WTC11 (cell line): Measurements from ENCODE around the gene KCTD1. TPM values are rescaled to one million over a fixed set of nuclear protein-coding genes. Genes with fewer than 3 reads are reported as not detected.

ENCODE experiments used
- ATAC-seq: fragments of 200-7000 bp; cut with Tn5 transposase; 2 replicates; pipeline ENCODE4 v1.10.0; 2021; ENCODE audit warnings: mild to moderate bottlenecking, moderate library complexity
- CTCF ChIA-PET: fragments of 300-600 bp; sonication (Branson Sonifier 250); formaldehyde crosslinking; loops from one replicate; lab custom pipeline; 2021; ENCODE audit warnings: antibody characterized with exemption; lab: Charles Lee
- POLR2A ChIA-PET: fragments of 350-600 bp; sonication (Branson Sonifier 250); formaldehyde crosslinking; loops from one replicate; lab custom pipeline; 2021; ENCODE audit warnings: antibody characterized with exemption; lab: Charles Lee
- DNase-seq: peaks from one replicate; pipeline ENCODE4 v3.0.0; 2021; ENCODE audit warnings: low spot score
- H3K27ac Mint-ChIP-seq: 2 replicates; pipeline ENCODE4 v1.8.0; 2021; ENCODE audit warnings: mixed read lengths
- H3K27me3 Mint-ChIP-seq: 2 replicates; pipeline ENCODE4 v1.8.0; 2021; ENCODE audit warnings: low read depth, mild to moderate bottlenecking, moderate library complexity, mixed read lengths
- H3K36me3 Mint-ChIP-seq: 2 replicates; pipeline ENCODE4 v1.8.0; 2021; ENCODE audit warnings: mixed read lengths
- H3K4me1 Mint-ChIP-seq: 2 replicates; pipeline ENCODE4 v1.8.0; 2022; ENCODE audit warnings: mixed read lengths
- H3K4me3 Mint-ChIP-seq: 2 replicates; pipeline ENCODE4 v1.8.0; 2021; ENCODE audit warnings: mild to moderate bottlenecking, moderate library complexity, mixed read lengths
- H3K9me3 Mint-ChIP-seq: 2 replicates; pipeline ENCODE4 v1.8.0; 2021; ENCODE audit warnings: mixed read lengths
- ETV6 ChIP-seq: sonication (generic); formaldehyde crosslinking; IDR thresholded peaks from 2 replicates; pipeline ENCODE4 v1.8.1; 2022; ENCODE audit warnings: mild to moderate bottlenecking, missing genetic modification reagents
- GTF2I ChIP-seq: fragments of 250-450 bp; sonication (Bioruptor Pico); conservative IDR thresholded peaks from 2 replicates; pipeline ENCODE4 v1.4.0; 2021; ENCODE audit warnings: mild to moderate bottlenecking
- MAX ChIP-seq: sonication (generic); formaldehyde crosslinking; IDR thresholded peaks from 2 replicates; pipeline ENCODE4 v1.8.0; 2022; ENCODE audit warnings: mild to moderate bottlenecking, missing genetic modification reagents
- PRDM15 ChIP-seq: sonication (generic); formaldehyde crosslinking; IDR thresholded peaks from 2 replicates; pipeline ENCODE4 v1.8.0; 2022; ENCODE audit warnings: missing genetic modification reagents
- PRRX2 ChIP-seq: fragments of 250-450 bp; sonication (Bioruptor Pico); IDR thresholded peaks from 2 replicates; pipeline ENCODE4 v1.8.0; 2021; ENCODE audit warnings: mild to moderate bottlenecking
- TEAD1 ChIP-seq: sonication (generic); formaldehyde crosslinking; IDR thresholded peaks from 2 replicates; pipeline ENCODE4 v1.8.0; 2022; ENCODE audit warnings: mild to moderate bottlenecking, missing genetic modification reagents
- TEAD4 ChIP-seq: sonication (generic); formaldehyde crosslinking; IDR thresholded peaks from 2 replicates; pipeline ENCODE4 v1.8.0; 2022; ENCODE audit warnings: mild to moderate bottlenecking, missing genetic modification reagents
- TP53 ChIP-seq: sonication (generic); formaldehyde crosslinking; IDR thresholded peaks from 2 replicates; pipeline ENCODE4 v1.8.1; 2023; ENCODE audit warnings: mild to moderate bottlenecking, missing genetic modification reagents
- ZNF532 ChIP-seq: fragments of 250-450 bp; sonication (Bioruptor Pico); IDR thresholded peaks from 2 replicates; pipeline ENCODE4 v1.9.0; 2021; ENCODE audit warnings: mild to moderate bottlenecking, borderline replicate concordance
- ZNF671 ChIP-seq: fragments of 250-450 bp; sonication (Bioruptor Pico); IDR thresholded peaks from 2 replicates; pipeline ENCODE4 v1.8.0; 2021; ENCODE audit warnings: mild to moderate bottlenecking
- total RNA-seq: library from RNA; stranded (reverse); gene quantifications from 3 replicates; pipeline ENCODE4 v1.2.3, GENCODE V29; 2021

The KCTD1 gene
- total RNA-seq, 1 experiment from 2014 or later = 23.3 TPM

GRCh38 chr18:26497866-26498265, 50.5 kb downstream of the KCTD1 start (continued):
- TF ChIP-seq ZNF532 (CRISPR knock-in tag) (no peak), ZNF671 (CRISPR knock-in tag) (no peak)

GRCh38 chr18:26496528-26496927, 51.8 kb downstream of the KCTD1 start:
- H3K36me3 Mint-ChIP-seq = 0 out of 2 replicates have a peak, but pooled peaks cover 2% of the 10 kb centered on the region
- peaks cover 4% of the 10 kb centered on the region; the same call in 1 of the 2 replicates for H3K4me1 Mint-ChIP-seq
- ChIA-PET POLR2A (no interaction called here), CTCF (no interaction called here)
- no peak overlapping the region for H3K27ac Mint-ChIP-seq
- ATAC-seq (no peak), DNase-seq (no peak)
- no peak overlapping the region for H3K4me3 Mint-ChIP-seq
- no peaks in the 10 kb centered on the region for H3K27me3 Mint-ChIP-seq
- H3K9me3 Mint-ChIP-seq = no peaks in the 10 kb centered on the region
- TF ChIP-seq ETV6 (CRISPR knock-in tag) = no peak

- Mint-ChIP-seq H3K27ac (no peak overlapping the region), H3K4me1 (peaks cover 4% of the 10 kb centered on the region; the same call in 1 of the 2 replicates), H3K9me3 (0 out of 2 replicates have a peak, but pooled peaks cover 4% of the 10 kb centered on the region), H3K27me3 (no peaks in the 10 kb centered on the region), H3K36me3 (peaks cover 2% of the 10 kb centered on the region; the same call in 1 of the 2 replicates), H3K4me3 (no peak overlapping the region)
- TF ChIP-seq TEAD1 (CRISPR knock-in tag) = no peak
- no peak for TF ChIP-seq TP53 (CRISPR knock-in tag)
- no peak for TF ChIP-seq PRRX2
- no peak for TF ChIP-seq ZNF532 (CRISPR knock-in tag)
- TF ChIP-seq MAX (CRISPR knock-in tag) = no peak
- no peak for TF ChIP-seq TEAD4
- TF ChIP-seq PRDM15 = no peak
- no peak for TF ChIP-seq ETV6 (CRISPR knock-in tag)
- no peak for TF ChIP-seq GTF2I (CRISPR knock-in tag)
- ATAC-seq = no peak
- ChIA-PET POLR2A (no interaction called here), CTCF (interaction anchor here (0.8 to 1.6 kb wide), 2 partner anchors 27 to 38 kb away, joined by 3 to 5 read pairs; no protein-coding TSS in a partner anchor)
- no peak for DNase-seq
These were observed 53.1 kb downstream of the KCTD1 start for GRCh38 chr18:26495287-26495686.
